C4-2B (cell line): Measurements from ENCODE around the gene FGGY.
"Not testable (repeated sequence)": the region's sequence is repeated elsewhere in the genome, so short reads cannot be mapped to it uniquely, and the experiment has no call there.

Source experiments
- H3K27ac ChIP-seq: fragments of 450-650 bp; 2 replicates; pipeline ENCODE4 v1.5.1; 2017
- ZFX ChIP-seq: fragments of 450-650 bp; IDR thresholded peaks from 2 replicates; pipeline ENCODE4 v1.6.1; 2017
- TF ChIP-seq, protein P1 (sequence below): fragments of 450-650 bp; conservative IDR thresholded peaks from 2 replicates; pipeline ENCODE4 v1.5.1; 2017; ENCODE audit warnings: mild to moderate bottlenecking

The FGGY gene

GRCh38 chr1:59345221-59345620 lies 48.3 kb downstream of the FGGY start:
- TF ChIP-seq, protein P1, sequence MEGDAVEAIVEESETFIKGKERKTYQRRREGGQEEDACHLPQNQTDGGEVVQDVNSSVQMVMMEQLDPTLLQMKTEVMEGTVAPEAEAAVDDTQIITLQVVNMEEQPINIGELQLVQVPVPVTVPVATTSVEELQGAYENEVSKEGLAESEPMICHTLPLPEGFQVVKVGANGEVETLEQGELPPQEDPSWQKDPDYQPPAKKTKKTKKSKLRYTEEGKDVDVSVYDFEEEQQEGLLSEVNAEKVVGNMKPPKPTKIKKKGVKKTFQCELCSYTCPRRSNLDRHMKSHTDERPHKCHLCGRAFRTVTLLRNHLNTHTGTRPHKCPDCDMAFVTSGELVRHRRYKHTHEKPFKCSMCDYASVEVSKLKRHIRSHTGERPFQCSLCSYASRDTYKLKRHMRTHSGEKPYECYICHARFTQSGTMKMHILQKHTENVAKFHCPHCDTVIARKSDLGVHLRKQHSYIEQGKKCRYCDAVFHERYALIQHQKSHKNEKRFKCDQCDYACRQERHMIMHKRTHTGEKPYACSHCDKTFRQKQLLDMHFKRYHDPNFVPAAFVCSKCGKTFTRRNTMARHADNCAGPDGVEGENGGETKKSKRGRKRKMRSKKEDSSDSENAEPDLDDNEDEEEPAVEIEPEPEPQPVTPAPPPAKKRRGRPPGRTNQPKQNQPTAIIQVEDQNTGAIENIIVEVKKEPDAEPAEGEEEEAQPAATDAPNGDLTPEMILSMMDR = no peak
- no peak for TF ChIP-seq ZFX
- H3K27ac ChIP-seq = no peak overlapping the region

DNA sequence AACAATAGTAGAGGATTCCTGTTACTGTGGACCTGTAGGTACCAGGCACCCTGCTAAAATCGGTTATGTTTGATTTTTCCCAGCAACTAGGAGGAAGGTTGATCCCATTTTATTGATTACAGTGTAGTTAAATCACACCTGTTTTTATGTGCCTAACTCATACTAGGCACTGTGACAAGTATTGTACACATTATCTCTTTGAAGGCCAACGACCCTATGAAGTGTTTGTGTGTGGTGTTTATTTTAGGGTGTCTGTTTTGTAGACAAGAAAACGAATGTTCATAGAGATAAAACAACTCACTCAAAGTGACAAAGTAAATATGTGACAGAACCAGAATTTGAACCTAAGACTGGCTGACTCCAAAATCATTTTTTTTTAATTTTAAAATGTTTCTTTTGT lies 49.5 kb downstream of the FGGY start:
- TF ChIP-seq, protein P1 = no peak
- no peak for TF ChIP-seq ZFX
- H3K27ac ChIP-seq = no peak overlapping the region

GRCh38 chr1:59349101-59349500 lies 52.2 kb downstream of the FGGY start:
- H3K27ac ChIP-seq = no peak overlapping the region
- no peak for TF ChIP-seq ZFX
- TF ChIP-seq, protein P1 = no peak

- no peak for TF ChIP-seq ZFX
- TF ChIP-seq, protein P1 = no peak
- no peak overlapping the region for H3K27ac ChIP-seq
These were observed 53.6 kb downstream of the FGGY start for GRCh38 chr1:59350521-59350920.

DNA sequence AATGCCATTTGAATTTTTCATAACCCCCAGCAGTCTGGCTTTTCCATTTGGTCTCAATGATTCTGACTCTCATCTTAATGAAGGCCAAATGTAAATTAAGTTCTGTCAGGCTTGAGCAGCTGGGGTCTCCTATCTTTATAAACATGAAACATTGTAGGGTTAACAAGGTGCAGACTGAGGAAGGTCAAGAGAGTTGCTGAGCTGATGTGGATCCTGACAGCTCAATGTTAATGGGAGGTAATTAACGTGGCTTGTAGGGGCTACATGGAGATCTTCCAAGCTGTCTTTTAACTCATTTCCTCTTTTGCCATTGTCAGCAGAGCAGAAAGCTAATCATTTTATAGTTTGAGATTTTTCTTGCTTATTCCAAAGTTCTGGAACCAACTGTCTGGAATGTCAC lies 55.2 kb downstream of the FGGY start:
- H3K27ac ChIP-seq = no peak overlapping the region
- TF ChIP-seq, protein P1 = no peak
- TF ChIP-seq ZFX = no peak

DNA sequence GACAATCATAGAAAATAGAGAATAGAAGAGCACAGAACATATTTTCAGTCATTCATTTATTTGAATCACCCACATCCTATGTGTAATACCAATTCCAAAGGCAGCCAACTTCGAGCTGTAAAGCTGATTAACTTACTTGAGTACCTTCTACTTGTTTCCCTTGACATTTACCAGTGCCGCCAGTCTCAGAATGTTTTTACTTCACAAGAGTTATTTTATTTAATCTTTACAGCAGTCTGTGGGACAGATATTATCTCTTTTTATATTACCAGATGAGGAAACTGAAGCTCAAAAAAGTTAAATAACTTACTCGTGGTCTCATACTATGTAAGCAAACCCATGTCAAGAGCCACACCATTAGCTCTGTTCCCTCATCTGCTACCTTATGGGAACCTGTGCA lies 56.6 kb downstream of the FGGY start:
- no peak for TF ChIP-seq ZFX
- TF ChIP-seq, protein P1 = no peak

DNA sequence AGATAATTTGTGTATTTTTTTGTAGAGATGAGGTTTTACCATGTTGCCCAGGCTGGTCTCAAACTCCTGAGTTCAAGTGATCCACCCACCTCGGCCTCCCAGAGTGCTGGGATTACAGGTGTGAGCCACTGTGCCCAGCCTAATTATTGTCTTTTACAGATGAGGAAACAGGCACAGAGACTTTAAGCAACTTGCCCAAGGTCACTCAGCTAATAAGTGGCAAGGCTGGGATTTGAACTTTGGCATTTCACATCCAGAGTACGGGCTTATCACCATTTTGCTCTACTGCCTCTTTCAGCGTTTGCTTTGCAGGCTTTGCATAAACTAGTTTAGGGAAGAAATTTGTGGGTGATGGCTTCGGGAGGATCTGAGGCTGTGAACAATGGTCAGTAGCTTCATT lies 57.3 kb downstream of the FGGY start:
- not testable (repeated sequence) for H3K27ac ChIP-seq

More for the DNA sequence above, 56.6 kb downstream of the FGGY start:
- no peak overlapping the region for H3K27ac ChIP-seq

GRCh38 chr1:59354709-59355337 lies 57.9 kb downstream of the FGGY start:
- H3K27ac ChIP-seq = peak overlapping the region; percentile 32; the same call in 1 of the 2 replicates
- TF ChIP-seq ZFX = no peak
- TF ChIP-seq, protein P1 = no peak
